ENCODE data around the gene DHRS9. TPM values are rescaled to one million over a fixed set of nuclear protein-coding genes. Genes with fewer than 3 reads are reported as not detected.

The DHRS9 gene
- total and polyA plus RNA-seq, 10 donors: 2.3 to 10.9 (median 5.3) TPM

DNA sequence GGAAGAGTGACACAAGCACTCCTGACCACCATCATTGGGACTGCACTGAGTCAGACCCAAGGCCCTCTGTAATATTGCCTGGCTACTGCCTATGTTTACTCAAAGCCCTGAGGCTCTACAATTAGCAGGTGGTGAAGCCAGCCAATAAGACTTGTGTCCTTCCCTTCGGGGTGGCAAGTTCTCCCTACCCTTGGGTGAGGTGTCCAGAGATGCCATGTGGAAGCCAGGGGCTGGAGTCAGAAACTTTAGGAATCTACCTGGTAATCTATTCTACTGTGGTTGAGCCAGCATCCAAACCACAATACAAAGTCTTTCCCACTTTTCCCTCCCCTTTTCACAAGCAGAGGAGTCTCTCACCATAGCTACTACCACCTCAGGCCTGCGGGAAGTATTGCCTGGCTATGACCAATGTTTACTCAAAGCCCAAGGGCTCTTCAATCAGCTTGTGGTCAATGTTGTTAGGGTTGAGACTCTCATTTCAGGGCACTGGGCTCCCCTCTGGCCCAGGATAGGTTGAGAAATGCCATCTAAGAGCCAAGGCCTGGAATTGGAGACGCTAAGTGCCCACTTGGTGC, 17.6 kb downstream of the DHRS9 start:
- no peaks in the 10 kb centered on the region for H3K27me3 ChIP-seq (replicated peaks in 1 of 7)
- H3K36me3 ChIP-seq: no peaks in the 10 kb centered on the region
- peak overlapping the region in 1 of 8 donors; percentile 48 for H3K27ac ChIP-seq
- DNase-seq: no peak
- peaks cover 0 to 6% (median 0%) of the 10 kb centered on the region in 8 donors for H3K9me3 ChIP-seq
- intact Hi-C loops (cut with DNase I; ENCODE audit: low total_unique reads): no loop called here
- WGBS, 5 donors: 86 to 100% (median 96%) methylated on average over 3 of the region's 3 CpGs
- TF ChIP-seq, protein P1, sequence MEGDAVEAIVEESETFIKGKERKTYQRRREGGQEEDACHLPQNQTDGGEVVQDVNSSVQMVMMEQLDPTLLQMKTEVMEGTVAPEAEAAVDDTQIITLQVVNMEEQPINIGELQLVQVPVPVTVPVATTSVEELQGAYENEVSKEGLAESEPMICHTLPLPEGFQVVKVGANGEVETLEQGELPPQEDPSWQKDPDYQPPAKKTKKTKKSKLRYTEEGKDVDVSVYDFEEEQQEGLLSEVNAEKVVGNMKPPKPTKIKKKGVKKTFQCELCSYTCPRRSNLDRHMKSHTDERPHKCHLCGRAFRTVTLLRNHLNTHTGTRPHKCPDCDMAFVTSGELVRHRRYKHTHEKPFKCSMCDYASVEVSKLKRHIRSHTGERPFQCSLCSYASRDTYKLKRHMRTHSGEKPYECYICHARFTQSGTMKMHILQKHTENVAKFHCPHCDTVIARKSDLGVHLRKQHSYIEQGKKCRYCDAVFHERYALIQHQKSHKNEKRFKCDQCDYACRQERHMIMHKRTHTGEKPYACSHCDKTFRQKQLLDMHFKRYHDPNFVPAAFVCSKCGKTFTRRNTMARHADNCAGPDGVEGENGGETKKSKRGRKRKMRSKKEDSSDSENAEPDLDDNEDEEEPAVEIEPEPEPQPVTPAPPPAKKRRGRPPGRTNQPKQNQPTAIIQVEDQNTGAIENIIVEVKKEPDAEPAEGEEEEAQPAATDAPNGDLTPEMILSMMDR (IDR thresholded peaks at IDR 0.05 in 8 of 11, conservative IDR thresholded peaks at IDR 0.05 in 3 of 11): no peak
- TF ChIP-seq POLR2A (IDR thresholded peaks at IDR 0.05) (no peak), POLR2AphosphoS5 (IDR thresholded peaks at IDR 0.05) (no peak)
- H3K4me3 ChIP-seq: no peak overlapping the region
- peaks cover 0 to 37% (median 5%) of the 10 kb centered on the region in 6 donors for H3K4me1 ChIP-seq

DNA sequence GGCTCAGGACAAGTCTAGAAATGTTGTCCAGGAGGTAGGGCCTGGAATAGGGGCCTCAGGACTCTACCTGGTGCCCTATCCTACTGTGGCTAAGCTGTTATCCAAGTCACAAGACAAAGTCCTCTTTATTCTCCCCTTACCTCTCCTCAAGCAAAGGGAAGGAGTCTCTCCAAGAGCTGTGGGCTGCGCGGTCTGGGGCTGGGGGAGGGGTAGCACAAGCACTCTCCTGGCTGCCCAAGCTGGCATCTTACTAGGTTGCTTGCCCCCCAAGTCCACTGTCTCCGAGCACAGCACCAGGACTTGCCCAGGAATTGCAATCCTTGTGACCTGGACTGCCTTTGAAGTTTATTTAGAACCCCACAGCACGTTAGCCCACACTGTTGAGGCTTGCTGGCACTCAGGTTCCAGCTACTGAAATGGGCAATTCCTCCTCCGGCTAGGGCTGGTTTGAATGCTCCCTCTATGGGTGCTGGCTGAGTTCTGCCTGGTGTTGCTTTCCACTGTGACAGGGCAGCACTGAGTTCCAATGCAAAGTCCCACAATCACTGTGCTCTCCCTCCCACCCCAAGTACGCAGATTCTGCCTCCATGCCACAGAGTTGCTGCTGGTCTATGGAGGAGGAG, 18.5 kb downstream of the DHRS9 start:
- no peak overlapping the region for H3K4me3 ChIP-seq
- no peak for DNase-seq
- H3K27ac ChIP-seq: peak overlapping the region in 2 of 8 donors; percentile 2 to 48
- H3K9me3 ChIP-seq: peaks cover 0 to 6% (median 0%) of the 10 kb centered on the region in 8 donors
- intact Hi-C loops (cut with DNase I; ENCODE audit: low total_unique reads): no loop called here
- no peaks in the 10 kb centered on the region for H3K27me3 ChIP-seq (replicated peaks in 1 of 7)
- H3K36me3 ChIP-seq: no peaks in the 10 kb centered on the region
- no peak for TF ChIP-seq POLR2A (IDR thresholded peaks at IDR 0.05)
- TF ChIP-seq, protein P1 (IDR thresholded peaks at IDR 0.05 in 8 of 11, conservative IDR thresholded peaks at IDR 0.05 in 3 of 11): no peak
- no peak for TF ChIP-seq POLR2AphosphoS5 (IDR thresholded peaks at IDR 0.05)
- 79 to 88% (median 84%) methylated on average over 6 of the region's 6 CpGs for WGBS, 5 donors
- H3K4me1 ChIP-seq: peaks cover 0 to 33% (median 3%) of the 10 kb centered on the region in 6 donors

DNA sequence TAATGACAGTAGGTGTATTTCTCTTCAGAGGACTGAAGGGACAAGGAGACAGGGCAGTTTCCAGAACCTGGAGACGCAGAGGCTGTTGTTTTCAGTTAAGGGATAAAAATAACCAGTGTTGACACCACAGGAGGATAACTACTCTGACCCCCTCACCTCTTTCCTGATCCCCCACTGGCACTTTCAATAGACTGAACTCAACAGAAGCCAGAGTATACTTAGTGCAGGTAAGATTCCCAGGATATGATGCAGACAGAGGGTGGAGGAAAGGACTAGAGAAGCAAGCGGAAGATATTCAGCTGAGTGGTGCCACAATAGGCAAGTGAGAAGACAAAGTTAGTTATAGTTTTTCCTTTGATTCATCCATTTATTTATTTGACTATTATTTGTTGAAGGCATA, 19.8 kb downstream of the DHRS9 start:
- TF ChIP-seq POLR2A (IDR thresholded peaks at IDR 0.05) (no peak), POLR2AphosphoS5 (IDR thresholded peaks at IDR 0.05) (no peak)
- TF ChIP-seq, protein P1 (IDR thresholded peaks at IDR 0.05 in 8 of 11, conservative IDR thresholded peaks at IDR 0.05 in 3 of 11): no peak

DNA sequence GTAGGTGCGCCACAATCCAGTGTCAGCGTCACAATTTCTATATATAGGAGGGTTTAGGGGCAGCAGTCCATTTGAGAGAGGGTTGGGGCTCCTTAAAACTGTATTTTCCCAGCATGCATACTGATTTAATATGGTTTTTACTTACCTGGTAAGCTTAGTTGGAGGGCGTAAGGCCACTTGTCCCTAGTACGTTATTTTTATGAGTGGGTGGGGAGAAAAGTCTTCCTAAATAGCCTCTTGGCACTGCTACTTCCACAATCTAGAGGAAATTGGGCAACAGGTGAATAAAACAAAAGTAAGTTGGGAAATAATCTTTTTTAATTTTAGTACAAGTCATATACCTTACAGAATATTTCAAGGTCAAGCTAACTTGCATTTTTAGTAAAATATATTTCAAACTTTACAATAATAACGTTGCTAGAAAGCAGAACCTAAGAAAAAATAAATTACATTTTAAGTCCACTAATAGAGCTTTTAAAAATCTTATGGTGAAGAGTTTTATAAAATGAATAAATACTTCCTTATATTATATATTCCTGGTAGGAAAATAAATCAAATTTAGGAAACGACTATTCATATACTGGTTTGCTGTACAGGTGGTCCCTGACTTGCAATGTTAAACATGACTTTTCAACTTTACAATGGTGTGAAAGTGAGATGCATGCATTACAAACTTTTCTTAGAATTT, 20.9 kb downstream of the DHRS9 start:
- H3K36me3 ChIP-seq: no peaks in the 10 kb centered on the region
- TF ChIP-seq, protein P1 (IDR thresholded peaks at IDR 0.05 in 8 of 11, conservative IDR thresholded peaks at IDR 0.05 in 3 of 11): no peak
- TF ChIP-seq POLR2A (IDR thresholded peaks at IDR 0.05) (no peak), POLR2AphosphoS5 (IDR thresholded peaks at IDR 0.05) (no peak)
- H3K27ac ChIP-seq: peak overlapping the region in 2 of 8 donors; percentile 30 to 61
- 56 to 76% (median 69%) methylated on average over 6 of the region's 6 CpGs for WGBS, 5 donors
- DNase-seq: no peak
- H3K9me3 ChIP-seq: peaks cover 0 to 4% (median 0%) of the 10 kb centered on the region in 8 donors
- intact Hi-C loops (cut with DNase I; ENCODE audit: low total_unique reads): no loop called here
- no peaks in the 10 kb centered on the region for H3K27me3 ChIP-seq (replicated peaks in 1 of 7)
- H3K4me1 ChIP-seq: peaks cover 0 to 31% (median 1%) of the 10 kb centered on the region in 6 donors
- no peak overlapping the region for H3K4me3 ChIP-seq

More for the DNA sequence above, 19.8 kb downstream of the DHRS9 start:
- no peak overlapping the region for H3K4me3 ChIP-seq
- WGBS, 5 donors: 72 to 88% (median 79%) methylated on average over 2 of the region's 2 CpGs
- intact Hi-C loops (cut with DNase I; ENCODE audit: low total_unique reads): no loop called here
- no peaks in the 10 kb centered on the region for H3K36me3 ChIP-seq
- peaks cover 0 to 6% (median 0%) of the 10 kb centered on the region in 8 donors for H3K9me3 ChIP-seq
- peaks cover 0 to 27% (median 0%) of the 10 kb centered on the region in 6 donors for H3K4me1 ChIP-seq
- peak overlapping the region in 1 of 8 donors; percentile 61 for H3K27ac ChIP-seq
- DNase-seq: no peak
- H3K27me3 ChIP-seq (replicated peaks in 1 of 7): no peaks in the 10 kb centered on the region
